HG02610 (cell line): ENCODE results near the gene NOC2L.

Experiments
- ATAC-seq: cut with Tn5 transposase; IDR thresholded peaks from one replicate; pipeline ENCODE4 v1.9.1; 2021; ENCODE audit warnings: mild to moderate bottlenecking, moderate library complexity; ENCODE audit not compliant: unreplicated experiment

NOC2L gene

DNA sequence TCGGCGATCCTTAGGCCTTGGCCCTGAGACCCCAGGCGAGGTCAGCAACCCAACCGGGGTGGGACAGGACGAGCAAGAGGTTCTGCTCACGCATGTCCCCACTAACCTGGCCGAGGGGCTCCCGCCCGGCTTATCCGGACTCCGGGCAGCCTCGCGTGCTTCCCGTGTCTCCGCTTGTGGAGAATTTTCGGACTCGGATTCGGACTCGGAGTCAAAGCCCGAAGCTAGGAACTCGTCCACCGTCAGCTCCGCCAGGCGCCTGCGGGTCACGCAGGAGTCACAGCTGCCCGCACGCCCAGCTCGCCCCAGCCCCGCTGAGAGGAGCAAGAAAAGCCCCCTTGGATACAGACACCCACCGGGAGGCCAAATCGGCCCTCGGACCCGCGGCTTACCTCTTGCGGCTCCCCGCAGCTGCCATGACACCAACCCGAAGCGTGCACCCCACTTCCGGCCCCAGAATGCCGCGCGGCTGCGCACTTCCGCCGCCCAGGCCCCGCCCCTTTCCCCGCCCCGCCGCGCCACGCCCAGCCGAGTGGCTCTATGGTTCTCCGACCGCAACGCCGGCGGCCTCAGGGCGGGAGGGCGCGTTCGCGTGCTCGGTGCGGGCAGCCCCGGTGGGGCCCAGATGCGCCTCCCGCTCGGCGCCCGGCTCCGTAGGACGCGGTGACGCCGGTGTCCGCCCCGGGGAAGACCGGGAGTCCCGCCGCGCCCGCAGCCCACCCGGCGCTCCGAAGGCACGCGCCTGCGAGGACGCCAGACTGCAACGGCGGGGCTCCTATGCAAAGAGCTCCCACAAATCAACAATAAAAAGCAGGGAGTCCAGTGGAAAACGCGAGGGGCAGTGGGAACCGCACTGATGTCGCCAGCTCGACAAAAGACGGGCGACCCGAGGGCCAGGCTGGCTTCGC is at the start of gene NOC2L:
NOC2L (minus strand) TSS at position 434 of the 908 bp plus-strand sequence; CDS start at position 418, 16 bp downstream.
- peak; percentile 57 for ATAC-seq

- no peak for ATAC-seq
Measured at GRCh38 chr1:1006305-1007159, 47.5 kb upstream of the NOC2L start.

- ATAC-seq = no peak
Measured at GRCh38 chr1:1005774-1006304, 46.8 kb upstream of the NOC2L start.

DNA sequence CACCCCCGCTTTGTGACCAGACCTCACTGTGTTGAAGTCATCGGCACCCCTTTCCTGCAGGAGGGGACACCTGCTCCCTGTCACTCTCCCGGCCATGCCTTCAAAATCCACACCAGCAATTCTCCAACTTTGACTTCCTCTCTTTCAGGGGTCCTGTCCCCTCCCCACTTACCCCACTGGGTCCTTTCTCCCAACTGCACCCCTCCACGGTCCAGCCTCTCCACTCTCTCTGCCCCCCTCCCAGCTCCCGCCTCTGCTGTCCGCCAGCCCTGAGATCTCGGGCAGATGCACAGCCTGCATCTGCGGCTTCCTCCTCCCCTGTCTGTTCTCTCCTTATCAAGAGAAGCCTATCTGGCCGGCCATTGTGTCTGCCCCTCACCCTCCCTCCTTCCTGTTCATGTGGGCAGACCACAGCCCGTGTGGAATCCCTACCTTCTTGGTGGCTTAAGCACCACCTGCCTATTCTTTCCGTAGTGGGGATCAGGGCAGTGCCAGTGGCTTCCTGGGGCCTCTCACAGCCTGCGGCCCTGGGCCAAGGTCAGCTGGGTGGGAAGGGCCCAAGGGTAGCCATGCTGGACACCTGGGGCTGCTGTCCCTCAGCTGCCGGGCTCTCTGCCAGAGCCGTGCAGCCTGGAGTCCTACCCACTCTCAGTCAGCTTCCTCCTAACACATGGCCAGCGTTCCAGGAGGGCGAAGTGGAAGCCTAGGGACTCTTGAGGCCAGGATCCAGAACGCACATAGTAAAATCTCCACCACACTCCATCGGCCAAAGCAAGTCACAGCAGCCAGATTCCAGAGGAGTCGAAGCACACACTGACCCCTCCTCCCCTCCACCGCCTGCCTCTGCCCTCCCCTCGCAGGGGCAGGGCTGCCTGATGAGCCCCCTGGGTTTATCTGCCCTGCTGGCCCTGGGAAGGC is 46.0 kb upstream of the NOC2L start:
- no peak for ATAC-seq

GRCh38 chr1:1004420-1004779 is 45.3 kb upstream of the NOC2L start:
- ATAC-seq = no peak

DNA sequence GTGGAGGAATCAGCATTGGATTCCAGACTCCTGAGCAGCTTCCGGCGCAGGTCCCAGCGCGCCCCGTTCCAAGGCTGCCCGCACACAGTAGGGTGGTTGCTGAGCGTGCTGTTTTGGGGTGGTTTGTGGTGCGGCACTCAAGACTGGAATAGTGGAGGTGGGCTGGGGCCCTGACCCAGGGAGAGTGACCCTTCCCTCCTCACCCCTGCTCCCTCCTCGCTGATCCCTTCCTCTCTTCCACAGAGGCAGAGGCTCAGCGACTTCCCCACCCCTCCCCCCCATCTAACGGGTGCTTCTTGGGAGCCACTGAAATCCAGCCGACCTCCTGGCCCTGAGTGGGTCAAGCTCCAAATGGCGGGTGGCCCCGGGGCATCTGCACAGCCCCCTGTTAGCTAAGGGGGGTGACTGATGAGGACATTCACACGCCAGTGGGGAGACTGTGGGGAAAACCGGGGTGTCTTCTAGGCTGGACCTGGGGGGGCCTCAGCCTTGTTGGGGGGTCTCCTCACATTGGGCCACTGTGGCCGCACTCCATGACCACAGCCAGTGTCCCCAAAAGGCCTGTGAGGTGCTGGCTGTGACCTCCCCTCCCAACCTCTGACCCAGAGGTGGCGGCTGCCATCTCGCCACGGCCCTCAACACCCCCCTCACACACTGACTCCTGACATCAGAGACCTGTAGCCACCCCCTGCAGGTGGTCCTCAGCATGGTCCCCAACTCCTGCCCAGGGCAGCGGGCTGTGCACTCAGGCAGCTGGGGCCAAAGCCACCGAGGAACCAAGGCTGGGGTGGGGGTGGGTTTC is 44.8 kb upstream of the NOC2L start:
- no peak for ATAC-seq

DNA sequence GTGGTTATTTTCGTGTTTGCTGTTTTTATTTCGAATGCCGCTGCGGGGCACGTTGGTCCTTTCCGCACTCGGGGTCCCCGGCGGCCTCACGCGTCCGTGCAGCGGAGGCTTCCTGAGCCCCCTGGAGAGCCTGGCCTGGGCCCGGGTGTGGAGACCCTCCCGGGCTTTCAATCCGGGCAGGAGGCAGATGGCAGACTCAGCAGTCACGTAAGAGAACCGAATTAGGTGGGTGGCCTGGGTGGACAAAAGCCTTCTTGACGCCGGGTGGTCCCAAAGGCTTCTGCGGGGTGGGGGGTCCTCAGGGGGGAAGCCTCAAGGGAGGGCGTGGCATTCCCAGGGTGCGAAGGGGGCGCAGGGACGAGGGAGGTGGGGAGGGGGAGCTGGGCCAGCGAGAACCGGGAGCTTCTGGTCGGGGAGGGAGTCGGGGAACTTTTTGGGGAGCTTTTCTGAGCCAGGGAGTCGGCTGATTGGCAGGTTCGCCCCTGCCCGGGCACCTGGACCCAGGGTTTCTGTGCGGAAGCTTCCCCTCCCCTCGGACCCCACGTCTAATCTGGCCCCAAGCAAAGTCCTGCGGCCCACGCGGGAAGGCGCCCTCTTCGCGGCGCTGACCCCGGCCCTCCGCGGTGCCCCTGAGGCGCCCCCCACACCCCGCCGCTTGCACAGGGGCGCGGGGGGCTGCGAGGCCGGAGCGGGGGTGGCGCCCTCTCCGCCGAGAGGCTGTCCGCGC is 42.2 kb upstream of the NOC2L start:
- ATAC-seq = no peak

DNA sequence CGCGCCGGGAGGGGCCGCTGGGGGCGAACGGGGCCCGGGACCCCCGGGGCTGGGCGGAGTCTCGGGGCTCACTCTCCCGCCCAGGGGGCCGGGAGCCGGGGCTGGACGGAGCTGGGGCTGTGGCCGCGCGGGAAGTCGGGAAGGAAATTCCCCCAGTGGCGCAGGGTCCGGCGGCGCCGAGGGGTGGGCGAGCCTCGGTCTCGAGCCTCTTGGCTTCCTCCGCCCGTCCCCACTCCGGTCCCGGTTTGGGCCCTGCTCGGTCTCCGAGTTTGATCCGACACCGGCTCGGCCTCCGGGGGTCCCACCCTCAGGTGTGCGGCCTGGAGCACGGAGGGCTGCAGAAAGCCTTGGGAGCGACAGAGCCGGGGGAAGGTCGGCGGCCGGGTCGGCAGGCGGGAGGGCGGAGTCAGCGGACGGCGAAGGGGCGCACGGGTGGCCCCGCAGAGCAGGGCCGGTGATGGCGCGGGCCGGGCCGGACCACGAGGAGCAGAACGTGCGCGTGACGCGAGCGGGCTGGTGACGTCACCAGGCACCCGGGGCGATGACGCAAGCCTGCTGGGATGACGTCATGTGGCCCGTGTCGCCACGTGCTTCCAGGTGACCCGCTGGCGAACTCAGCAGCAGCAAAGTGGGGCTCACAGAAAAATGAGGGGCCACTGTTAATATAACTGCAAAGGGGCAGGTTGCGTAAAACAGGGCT is 41.5 kb upstream of the NOC2L start:
- no peak for ATAC-seq

GRCh38 chr1:999725-1000356 is 40.8 kb upstream of the NOC2L start, which contains the start of gene HES4:
TSS of gene HES4 (minus strand) at chr1:1000097. CDS start at chr1:999973, 124 bp downstream.
- no peak for ATAC-seq

DNA sequence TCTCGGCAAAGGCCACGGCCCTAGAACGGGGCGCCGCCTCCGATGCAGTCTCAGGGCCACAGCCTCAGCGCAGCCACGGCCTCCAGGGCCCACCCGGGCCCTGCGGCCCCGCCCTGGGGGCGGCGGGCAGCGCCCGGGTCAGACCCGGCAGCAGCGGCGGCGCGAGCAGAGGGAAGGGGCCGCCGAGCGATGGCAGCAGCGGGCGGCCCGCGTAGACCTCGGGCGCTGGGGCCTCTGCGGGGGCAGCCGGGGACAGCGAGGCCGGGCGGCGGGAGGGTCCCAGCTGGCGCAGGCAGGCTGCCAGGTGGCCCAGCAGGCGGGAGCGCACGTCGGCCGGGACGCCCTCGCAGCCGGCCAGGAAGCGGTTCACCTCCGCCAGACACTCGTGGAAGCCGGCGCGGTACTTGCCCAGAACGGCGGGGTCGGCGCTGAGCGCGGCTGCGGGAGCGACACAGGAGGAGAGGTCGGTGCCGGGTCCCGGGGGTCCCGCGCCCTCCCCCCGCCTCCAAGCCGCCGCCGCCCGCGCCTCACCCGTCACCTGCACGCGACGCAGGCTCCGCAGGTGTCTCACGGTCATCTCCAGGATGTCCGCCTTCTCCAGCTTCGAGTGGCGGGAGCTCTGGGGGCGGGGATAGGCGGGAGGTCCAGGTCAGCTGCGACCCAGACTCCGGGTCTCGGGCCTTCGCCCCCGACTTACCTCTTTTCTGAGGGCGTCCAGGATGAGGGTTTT is 40.1 kb upstream of the NOC2L start:
- ATAC-seq = no peak

- ATAC-seq = no peak
Measured at GRCh38 chr1:998745-998994, 39.6 kb upstream of the NOC2L start.

DNA sequence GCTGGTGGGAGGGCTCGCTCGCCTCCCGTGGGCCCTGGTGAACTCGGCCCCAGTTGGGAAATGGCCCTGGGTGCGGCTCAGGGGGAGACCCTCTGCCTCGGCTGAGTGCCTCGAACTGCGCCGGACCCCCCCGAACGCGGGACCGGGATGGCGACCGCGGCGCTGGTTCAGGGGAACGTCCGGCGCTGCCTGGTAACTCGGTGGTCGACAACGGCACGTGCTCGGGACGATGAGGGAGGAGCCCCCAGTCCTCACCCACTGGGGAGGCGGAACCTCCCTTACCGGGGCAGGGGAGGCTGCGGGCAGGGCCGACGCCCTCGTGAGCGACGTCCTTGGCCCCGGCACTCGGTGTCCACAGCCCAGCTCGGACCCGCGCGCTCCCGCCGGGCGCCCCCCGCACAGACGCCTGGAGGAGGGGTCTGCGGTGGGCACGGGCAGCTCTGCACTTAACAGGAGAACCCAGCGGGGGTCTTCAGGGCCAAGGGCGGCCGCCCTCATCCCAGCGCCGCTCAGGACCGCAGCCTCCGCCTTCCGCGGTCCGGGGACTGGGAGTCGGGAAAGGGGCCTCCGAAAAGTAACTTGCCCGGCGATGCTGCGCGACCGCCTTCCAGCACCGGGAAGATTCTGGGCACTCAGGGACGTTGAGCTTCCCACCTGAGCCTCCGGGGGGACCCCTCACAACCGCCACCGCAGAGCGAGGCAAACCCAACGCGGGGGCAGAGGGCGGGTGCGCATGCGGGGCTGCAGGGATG is 39.1 kb upstream of the NOC2L start:
- ATAC-seq = no peak

DNA sequence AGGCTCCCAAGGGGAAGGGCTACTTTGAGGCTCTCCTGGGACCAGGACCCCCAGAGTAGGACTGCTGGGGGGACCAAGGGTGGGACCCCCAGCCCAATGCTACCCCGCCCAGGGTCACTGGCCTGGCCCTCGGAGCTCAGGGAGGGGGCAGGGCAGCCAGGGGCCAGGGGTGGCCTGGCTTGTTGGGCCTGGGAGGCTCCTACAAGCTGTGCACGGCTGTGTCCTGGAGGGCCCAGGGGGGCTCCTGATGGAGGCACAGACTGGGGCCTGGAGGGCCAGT is 38.6 kb upstream of the NOC2L start:
- ATAC-seq = no peak

DNA sequence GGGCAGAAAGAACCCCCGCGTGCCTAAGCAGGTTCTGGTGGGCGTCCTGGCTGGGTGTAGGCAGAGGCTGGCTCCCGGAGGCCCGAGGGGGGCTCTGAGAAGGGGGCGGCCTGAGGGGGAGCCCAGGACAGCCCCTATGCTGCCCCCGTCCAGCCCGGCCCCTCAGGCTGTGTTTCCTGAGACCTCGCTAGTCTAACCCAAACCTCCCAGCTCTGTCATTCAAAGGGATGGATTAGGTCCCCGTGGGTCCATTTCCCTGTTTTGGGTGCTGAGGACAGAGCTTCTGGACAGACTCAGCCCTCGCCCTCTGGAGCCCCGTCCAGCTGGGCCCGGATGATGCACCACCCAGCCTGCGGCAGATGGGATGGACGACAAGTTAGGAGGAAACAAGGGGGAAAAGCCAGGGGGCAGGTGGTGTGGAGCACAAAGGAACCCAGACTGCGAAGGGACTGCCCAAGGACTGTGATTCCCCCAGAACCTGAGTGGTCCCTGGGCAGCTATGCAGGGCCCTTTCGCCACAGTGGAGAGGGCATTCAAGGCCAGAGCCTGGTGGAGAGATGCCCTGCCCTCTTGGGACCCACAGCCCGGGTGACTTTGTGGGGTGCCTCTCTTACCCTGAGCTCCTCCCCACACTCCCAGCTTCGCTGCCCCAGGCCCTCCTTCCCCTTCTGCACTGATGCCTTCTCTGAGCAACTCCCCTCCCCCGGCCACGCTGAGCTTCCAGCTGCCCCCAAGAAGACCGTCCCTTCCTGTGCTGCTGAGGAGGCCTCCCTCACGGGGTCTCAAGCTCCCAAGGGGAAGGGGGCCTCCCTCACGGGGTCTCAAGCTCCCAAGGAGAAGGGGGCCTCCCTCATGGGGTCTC is 38.0 kb upstream of the NOC2L start:
- ATAC-seq = no peak

- ATAC-seq = no peak
Measured at GRCh38 chr1:995665-996633, 36.9 kb upstream of the NOC2L start.
